ENCODE data around the gene RALGAPA2. TPM values are rescaled to one million over a fixed set of nuclear protein-coding genes. Genes with fewer than 3 reads are reported as not detected.

Gene RALGAPA2
- total RNA-seq, 2 donors from 2014 or later = 40.2 to 45.4 TPM

GRCh38 chr20:20482453-20482852, 230.0 kb downstream of the RALGAPA2 start:
- DNase-seq (no peak), ATAC-seq (peak; percentile 50)
- H3K27me3 ChIP-seq = no peaks in the 10 kb centered on the region
- H3K27ac ChIP-seq = no peak overlapping the region
- peaks cover 19% of the 10 kb centered on the region for H3K4me1 ChIP-seq
- intact Hi-C loops (cut with DNase I) = no loop called here
- TF ChIP-seq, protein P1, sequence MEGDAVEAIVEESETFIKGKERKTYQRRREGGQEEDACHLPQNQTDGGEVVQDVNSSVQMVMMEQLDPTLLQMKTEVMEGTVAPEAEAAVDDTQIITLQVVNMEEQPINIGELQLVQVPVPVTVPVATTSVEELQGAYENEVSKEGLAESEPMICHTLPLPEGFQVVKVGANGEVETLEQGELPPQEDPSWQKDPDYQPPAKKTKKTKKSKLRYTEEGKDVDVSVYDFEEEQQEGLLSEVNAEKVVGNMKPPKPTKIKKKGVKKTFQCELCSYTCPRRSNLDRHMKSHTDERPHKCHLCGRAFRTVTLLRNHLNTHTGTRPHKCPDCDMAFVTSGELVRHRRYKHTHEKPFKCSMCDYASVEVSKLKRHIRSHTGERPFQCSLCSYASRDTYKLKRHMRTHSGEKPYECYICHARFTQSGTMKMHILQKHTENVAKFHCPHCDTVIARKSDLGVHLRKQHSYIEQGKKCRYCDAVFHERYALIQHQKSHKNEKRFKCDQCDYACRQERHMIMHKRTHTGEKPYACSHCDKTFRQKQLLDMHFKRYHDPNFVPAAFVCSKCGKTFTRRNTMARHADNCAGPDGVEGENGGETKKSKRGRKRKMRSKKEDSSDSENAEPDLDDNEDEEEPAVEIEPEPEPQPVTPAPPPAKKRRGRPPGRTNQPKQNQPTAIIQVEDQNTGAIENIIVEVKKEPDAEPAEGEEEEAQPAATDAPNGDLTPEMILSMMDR (IDR thresholded peaks at IDR 0.05) = no peak
- TF ChIP-seq POLR2A (IDR thresholded peaks at IDR 0.05) = no peak
- 47 to 52% methylated on average over 4 of the region's 4 CpGs for WGBS, 2 donors
- H3K9me3 ChIP-seq = no peaks in the 10 kb centered on the region
- H3K36me3 ChIP-seq (replicated peaks in 1 of 2; ENCODE audit: insufficient read depth in 1 of 2, low read depth in 2 of 2) = peaks cover 0 to 4% of the 10 kb centered on the region in 2 donors
- H3K4me3 ChIP-seq = no peak overlapping the region

GRCh38 chr20:20480689-20481088, 231.8 kb downstream of the RALGAPA2 start:
- no peak overlapping the region for H3K4me3 ChIP-seq
- no peak for ATAC-seq
- no peak overlapping the region for H3K27ac ChIP-seq
- H3K9me3 ChIP-seq = no peaks in the 10 kb centered on the region
- H3K27me3 ChIP-seq = no peaks in the 10 kb centered on the region
- H3K36me3 ChIP-seq (replicated peaks in 1 of 2; ENCODE audit: insufficient read depth in 1 of 2, low read depth in 2 of 2) = no peaks in the 10 kb centered on the region
- DNase-seq = no peak
- intact Hi-C loops (cut with DNase I) = no loop called here
- TF ChIP-seq, protein P1 (IDR thresholded peaks at IDR 0.05) = no peak
- TF ChIP-seq POLR2A (IDR thresholded peaks at IDR 0.05) = no peak
- WGBS, 2 donors = 90 to 100% methylated on average over 2 of the region's 2 CpGs
- H3K4me1 ChIP-seq = peaks cover 19% of the 10 kb centered on the region

DNA sequence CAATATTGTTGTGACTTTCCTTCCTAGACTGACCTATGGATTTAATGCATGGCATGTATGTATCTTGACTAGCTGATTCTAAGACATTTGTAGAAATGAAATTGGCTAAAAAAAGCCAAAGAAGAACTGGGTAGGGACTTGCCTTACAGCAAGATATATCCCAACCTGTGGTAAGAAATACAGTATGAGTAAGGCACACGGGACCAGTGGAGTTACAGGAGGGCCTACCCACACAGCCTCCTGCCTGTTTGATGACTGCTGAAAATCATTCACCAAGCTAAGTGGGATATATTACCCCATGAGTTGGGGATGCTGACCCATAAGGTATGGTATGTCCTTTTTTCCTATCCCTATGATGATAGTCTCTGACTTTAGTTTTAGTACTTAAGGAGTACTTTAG, 232.3 kb downstream of the RALGAPA2 start:
- Histone ChIP-seq H3K4me1 (peaks cover 19% of the 10 kb centered on the region), H3K36me3 (replicated peaks in 1 of 2; ENCODE audit: insufficient read depth in 1 of 2, low read depth in 2 of 2) (no peaks in the 10 kb centered on the region), H3K4me3 (no peak overlapping the region), H3K9me3 (no peaks in the 10 kb centered on the region), H3K27me3 (no peaks in the 10 kb centered on the region), H3K27ac (no peak overlapping the region)
- DNase-seq = no peak
- ATAC-seq = no peak
- WGBS, 2 donors = 95 to 100% methylated on average over 1 of the region's 1 CpG
- TF ChIP-seq, protein P1 (IDR thresholded peaks at IDR 0.05) = no peak
- no peak for TF ChIP-seq POLR2A (IDR thresholded peaks at IDR 0.05)
- intact Hi-C loops (cut with DNase I) = no loop called here

- H3K27me3 ChIP-seq = no peaks in the 10 kb centered on the region
- H3K27ac ChIP-seq = no peak overlapping the region
- TF ChIP-seq POLR2A (IDR thresholded peaks at IDR 0.05) = no peak
- TF ChIP-seq, protein P1 (IDR thresholded peaks at IDR 0.05) = no peak
- intact Hi-C loops (cut with DNase I) = no loop called here
- no peak overlapping the region for H3K4me3 ChIP-seq
- no peaks in the 10 kb centered on the region for H3K9me3 ChIP-seq
- DNase-seq (no peak), ATAC-seq (no peak)
- 89 to 100% methylated on average over 5 of the region's 5 CpGs for WGBS, 2 donors
- no peaks in the 10 kb centered on the region for H3K36me3 ChIP-seq (replicated peaks in 1 of 2; ENCODE audit: insufficient read depth in 1 of 2, low read depth in 2 of 2)
- H3K4me1 ChIP-seq = peaks cover 6% of the 10 kb centered on the region
Measured at GRCh38 chr20:20477444-20478041, 234.9 kb downstream of the RALGAPA2 start.

GRCh38 chr20:20476504-20476903, 235.9 kb downstream of the RALGAPA2 start:
- ATAC-seq (no peak), DNase-seq (no peak)
- H3K4me1 ChIP-seq = no peaks in the 10 kb centered on the region
- H3K36me3 ChIP-seq (replicated peaks in 1 of 2; ENCODE audit: insufficient read depth in 1 of 2, low read depth in 2 of 2) = no peaks in the 10 kb centered on the region
- H3K9me3 ChIP-seq = no peaks in the 10 kb centered on the region
- TF ChIP-seq, protein P1 (IDR thresholded peaks at IDR 0.05) = no peak
- TF ChIP-seq POLR2A (IDR thresholded peaks at IDR 0.05) = no peak
- intact Hi-C loops (cut with DNase I) = no loop called here
- H3K27me3 ChIP-seq = no peaks in the 10 kb centered on the region
- H3K27ac ChIP-seq = no peak overlapping the region
- no peak overlapping the region for H3K4me3 ChIP-seq
- 97 to 100% methylated on average over 2 of the region's 2 CpGs for WGBS, 2 donors

All from body of pancreas (tissue), 4 donors.